ENCODE measurements around the gene GIMAP7.
"Not testable (repeated sequence)": the region's sequence is repeated elsewhere in the genome, so short reads cannot be mapped to it uniquely, and the experiment has no call there.

The GIMAP7 gene

GRCh38 chr7:150513758-150514157 is 914 bp upstream of the GIMAP7 start:
- no peak for DNase-seq (ENCODE audit: low read depth)

- no peak for DNase-seq (ENCODE audit: low read depth)
Measured at GRCh38 chr7:150515248-150516147, 826 bp downstream of the GIMAP7 start.

- DNase-seq (ENCODE audit: low read depth): no peak
Measured at GRCh38 chr7:150516956-150517745, 2.5 kb downstream of the GIMAP7 start.

GRCh38 chr7:150519310-150519709 is 4.6 kb downstream of the GIMAP7 start:
- DNase-seq (ENCODE audit: low read depth): no peak

GRCh38 chr7:150520145-150520544 is 5.5 kb downstream of the GIMAP7 start:
- DNase-seq (ENCODE audit: low read depth): no peak

- not testable (repeated sequence) for DNase-seq (ENCODE audit: low read depth)
Measured at GRCh38 chr7:150522931-150523330, 8.3 kb downstream of the GIMAP7 start.

DNA sequence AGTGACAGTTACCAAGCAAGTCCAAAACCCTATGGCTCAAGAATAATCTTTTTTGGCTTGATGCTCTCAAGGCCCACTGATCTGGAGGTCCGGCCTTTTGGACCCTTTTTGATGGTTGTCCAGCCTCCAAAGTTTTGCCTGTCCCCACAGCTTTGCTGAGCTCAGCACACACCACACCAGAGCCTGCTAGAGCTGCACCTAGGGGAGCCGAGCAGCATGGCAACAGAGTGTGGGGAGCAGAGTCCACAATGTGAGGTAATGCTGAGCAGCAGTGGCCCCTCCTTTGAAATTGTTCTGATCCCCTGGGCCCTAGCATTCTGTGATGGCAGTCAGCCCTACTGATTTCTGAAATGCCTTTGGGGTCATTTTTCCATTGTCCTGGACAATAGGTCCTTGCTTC is 9.3 kb downstream of the GIMAP7 start:
- DNase-seq (ENCODE audit: low read depth): no peak

GRCh38 chr7:150531704-150532103 is 17.0 kb downstream of the GIMAP7 start:
- no peak for DNase-seq (ENCODE audit: low read depth)

- no peak for DNase-seq (ENCODE audit: low read depth)
Measured at GRCh38 chr7:150538259-150538658, 23.6 kb downstream of the GIMAP7 start.

DNA sequence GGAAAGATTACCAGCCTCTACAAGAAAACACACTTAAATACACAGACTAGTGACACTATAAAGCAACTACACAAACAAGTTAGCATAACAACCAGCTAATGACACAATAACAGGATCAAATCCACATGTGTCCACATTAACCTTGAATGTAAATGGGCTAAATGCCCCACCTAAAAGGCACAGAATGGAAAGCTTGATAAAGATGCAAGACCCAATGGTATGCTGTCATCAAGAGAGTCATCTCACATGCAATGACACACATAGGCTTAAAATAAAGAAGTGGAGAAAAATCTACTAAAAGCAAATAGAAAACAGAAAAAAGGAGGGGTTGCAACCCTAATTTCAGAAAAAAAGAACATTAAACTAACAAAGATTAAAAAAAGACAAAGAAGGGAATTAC is 38.5 kb downstream of the GIMAP7 start:
- no peak for DNase-seq (ENCODE audit: low read depth)

DNA sequence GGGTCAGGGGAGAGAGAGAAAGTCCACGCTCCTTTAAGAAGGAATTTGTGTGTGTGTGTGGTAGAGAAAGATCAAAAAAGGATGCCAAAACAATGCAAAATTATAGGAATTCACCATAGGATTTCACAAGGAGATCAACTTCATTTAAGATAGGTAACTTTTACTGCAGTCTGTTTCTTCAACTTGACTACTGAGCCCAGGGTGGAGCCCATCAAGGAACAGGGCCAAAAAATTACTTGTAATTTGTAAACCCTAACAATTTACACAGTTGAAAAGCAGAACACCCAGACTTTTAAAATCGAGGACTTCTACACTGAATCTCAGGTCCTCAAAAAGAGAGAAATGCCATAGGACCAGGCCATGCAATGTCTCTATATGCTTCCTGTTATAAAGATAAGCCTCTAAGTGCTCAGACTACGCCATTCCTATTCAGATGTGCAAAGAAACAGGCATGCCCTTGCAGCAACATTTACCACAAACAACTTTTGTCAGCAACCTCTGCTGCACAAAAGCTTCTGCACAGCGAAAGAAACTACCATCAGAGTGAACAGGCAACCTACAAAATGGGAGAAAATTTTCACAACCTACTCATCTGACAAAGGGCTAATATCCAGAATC is 42.0 kb downstream of the GIMAP7 start:
- DNase-seq (ENCODE audit: low read depth): peak; percentile 38

DNA sequence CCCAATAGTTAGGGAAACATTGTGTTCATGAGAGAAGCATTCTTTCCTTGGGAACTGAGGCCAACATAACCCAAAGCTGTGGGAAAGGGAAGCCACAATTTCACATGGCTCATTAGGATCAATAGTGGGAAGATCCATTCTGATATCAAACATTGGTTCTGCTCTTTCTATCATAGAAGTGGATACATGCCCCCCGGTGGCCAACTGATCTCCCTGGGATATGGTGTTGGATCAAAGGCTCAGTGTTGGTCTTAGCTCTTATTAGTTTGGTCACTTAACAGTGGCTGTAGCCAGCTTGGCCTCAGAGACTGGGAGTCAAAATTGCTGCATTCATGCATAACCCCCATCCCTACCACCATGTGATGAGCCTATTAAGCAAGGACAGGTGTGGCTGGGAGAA is 45.8 kb downstream of the GIMAP7 start:
- DNase-seq (ENCODE audit: low read depth): no peak

GRCh38 chr7:150562919-150563318 is 48.2 kb downstream of the GIMAP7 start:
- DNase-seq (ENCODE audit: low read depth): no peak

DNA sequence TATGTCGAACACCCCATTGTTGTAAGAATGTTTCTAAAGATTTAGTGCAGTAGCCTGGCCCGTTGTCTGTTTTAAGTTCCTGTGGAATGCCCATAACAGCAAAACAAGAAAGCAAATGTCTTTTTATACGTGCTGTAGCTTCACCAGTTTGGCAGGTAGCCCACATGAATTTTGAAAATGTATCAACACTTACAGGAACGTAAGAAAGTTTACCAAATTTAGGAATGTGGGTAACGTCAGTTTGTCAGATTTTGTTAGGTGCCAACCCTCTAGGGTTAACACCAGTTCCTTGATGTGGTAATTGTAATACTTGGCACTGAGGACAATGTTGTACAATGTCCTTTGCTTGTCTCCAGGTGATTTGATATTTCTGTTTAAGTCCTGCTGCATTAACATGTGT is 49.3 kb downstream of the GIMAP7 start:
- DNase-seq (ENCODE audit: low read depth): no peak

DNA sequence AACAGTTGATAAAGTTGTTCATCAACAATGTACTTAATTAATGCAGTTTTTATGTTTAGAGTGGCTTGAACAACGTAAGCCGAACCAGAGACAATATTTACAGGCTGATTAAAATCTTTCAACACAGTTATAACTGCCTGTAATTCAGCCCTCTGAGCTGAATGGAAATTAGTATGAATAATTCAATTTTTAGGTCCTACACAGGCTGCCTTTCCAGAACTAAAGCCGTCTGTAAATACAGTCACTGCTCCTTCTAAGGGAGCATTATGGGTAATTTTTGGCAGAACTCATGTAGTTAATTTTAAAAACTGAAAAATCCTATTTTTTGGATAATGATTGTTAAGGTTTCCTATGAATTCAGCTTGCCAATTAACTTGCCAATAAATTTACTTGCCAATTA is 49.9 kb downstream of the GIMAP7 start:
- DNase-seq (ENCODE audit: low read depth): no peak

DNA sequence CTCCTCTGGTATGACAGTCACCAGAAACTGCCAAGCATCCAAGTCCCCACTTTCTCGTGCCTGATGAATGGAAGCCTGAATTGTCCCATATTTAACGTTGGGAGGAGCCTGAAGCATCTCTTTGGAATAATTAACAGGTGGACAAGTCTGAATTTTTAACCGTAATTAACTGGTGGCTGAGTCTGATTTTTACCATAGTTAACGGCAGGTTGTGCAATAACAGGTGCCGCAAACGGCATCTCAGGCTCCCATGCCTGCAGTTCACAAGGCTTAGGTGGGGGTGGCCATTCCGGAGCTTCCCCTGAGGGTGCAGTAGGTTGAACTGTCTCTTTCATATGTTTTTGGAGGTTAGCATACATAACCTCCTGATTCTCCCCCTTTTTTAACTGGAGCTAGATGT is 50.6 kb downstream of the GIMAP7 start:
- DNase-seq (ENCODE audit: low read depth): no peak

DNA sequence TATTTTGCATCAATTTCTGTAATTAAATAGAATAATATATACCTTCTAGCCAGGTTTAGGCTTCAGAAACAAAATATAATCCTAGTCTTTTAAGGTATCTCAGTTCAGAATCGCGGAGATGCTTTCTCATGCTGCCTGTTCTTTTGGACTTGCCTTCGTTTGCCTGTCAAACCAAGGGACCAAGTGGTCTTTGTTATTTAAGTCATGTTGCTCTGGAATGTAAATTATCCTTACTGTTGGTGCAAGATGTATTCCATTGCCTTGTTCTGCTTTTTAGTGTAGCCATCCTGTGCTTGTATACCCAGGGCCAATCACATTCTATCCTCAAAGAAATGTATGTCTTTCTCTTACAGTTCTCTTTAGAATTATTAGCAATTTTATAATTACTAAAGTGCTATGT is 51.5 kb downstream of the GIMAP7 start:
- no peak for DNase-seq (ENCODE audit: low read depth)

DNA sequence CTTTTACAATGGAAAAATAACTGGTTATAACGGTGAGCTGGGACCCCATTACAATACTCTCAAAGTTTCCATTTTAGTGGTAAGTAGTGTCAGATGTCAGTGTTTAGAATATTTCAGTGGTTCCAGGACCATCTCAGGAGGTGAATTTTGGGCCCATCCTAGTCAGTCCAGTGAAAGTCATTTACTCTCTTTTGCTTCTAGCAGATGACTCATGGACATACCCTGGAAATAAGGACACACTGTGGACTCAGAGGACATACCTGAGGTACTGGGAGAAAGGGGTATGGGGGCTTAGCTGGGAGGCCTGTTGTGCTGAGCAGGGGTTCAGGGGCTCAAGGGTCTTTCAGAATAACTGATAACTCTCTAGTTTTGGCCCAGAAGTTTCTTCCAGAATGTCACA is 51.9 kb downstream of the GIMAP7 start:
- no peak for DNase-seq (ENCODE audit: low read depth)

- no peak for DNase-seq (ENCODE audit: low read depth)
Measured at GRCh38 chr7:150567169-150567568, 52.5 kb downstream of the GIMAP7 start, which contains the start of gene GIMAP4. Gene GIMAP4 (plus strand): TSS chr7:150567390. CDS start chr7:150569902, 2,512 bp downstream.

- no peak for DNase-seq (ENCODE audit: low read depth)
Measured at GRCh38 chr7:150567871-150568301, 53.2 kb downstream of the GIMAP7 start.

GRCh38 chr7:150568714-150569113 is 54.0 kb downstream of the GIMAP7 start:
- no peak for DNase-seq (ENCODE audit: low read depth)

DNA sequence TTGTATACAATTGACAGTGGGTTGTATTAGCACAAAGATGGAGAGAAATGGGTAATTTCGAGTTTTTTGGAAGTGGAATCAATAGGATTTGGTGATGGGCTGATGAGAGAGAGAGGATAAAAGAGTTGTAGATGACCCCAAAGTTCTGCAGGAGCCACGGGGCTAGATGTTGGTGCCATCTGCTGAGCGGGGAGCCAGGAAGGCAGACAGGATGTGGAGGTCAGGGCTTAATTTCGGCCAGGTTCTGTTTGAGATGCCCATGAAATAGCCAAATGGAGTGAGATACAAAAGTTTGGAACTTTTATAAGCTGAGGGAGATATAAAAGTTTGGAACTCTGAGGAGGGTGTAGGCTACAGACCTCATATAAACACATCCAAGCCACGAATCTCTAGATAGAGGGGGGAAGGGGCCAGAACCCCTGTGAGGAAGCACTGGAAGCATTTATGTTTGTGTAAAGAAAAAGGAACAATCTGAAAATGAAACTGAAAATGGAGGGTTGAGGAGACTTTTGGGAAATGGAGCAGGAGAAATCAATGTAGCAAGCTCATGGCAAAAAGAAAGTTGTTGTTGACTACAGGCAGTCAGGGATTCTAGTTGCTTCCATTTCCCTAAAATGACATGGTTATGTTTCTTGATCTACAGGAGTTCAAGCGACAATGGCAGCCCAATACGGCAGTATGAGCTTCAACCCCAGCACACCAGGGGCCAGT is 54.7 kb downstream of the GIMAP7 start:
- no peak for DNase-seq (ENCODE audit: low read depth)

Data from CMK (cell line).